B cell (primary cell): Measurements from ENCODE around the gene PATZ1. TPM values are rescaled to one million over a fixed set of nuclear protein-coding genes. Genes with fewer than 3 reads are reported as not detected.

Experiments used
- ATAC-seq: fragments of 200-7000 bp; cut with Tn5 transposase; one replicate; pipeline ENCODE4 v1.10.0; 2021; ENCODE audit warnings: low read depth, mild to moderate bottlenecking, moderate number of reproducible peaks, moderate library complexity
- CTCF ChIA-PET: fragments of 350-600 bp; sonication (Branson Sonifier 250); formaldehyde crosslinking; loops from one replicate; lab custom pipeline; 2021; ENCODE audit warnings: antibody characterized with exemption, inconsistent platforms; lab: Charles Lee
- POLR2A ChIA-PET: fragments of 350-600 bp; sonication (Branson Sonifier 250); formaldehyde crosslinking; loops from one replicate; lab custom pipeline; 2021; ENCODE audit warnings: antibody characterized with exemption; lab: Charles Lee
- DNase-seq: peaks from one replicate; pipeline ENCODE4 v3.0.0; 2013
- H2AFZ ChIP-seq: 2 replicates; pipeline ENCODE4 v1.6.1; 2012; ENCODE audit warnings: mild to moderate bottlenecking, low read depth, low read length; ENCODE audit not compliant: insufficient read depth, poor library complexity, severe bottlenecking
- H3K27ac ChIP-seq, 2 donors: 1 replicate in 1 of 2; 2 replicates in 1 of 2; pipeline ENCODE4 v1.5.1; 2012 to 2013; ENCODE audit warnings: low read length in 2 of 2, mild to moderate bottlenecking in 2 of 2, moderate library complexity in 1 of 2
- H3K27me3 ChIP-seq, 4 experiments: fragments of 200-600 bp in 1 of 4; sonication (generic) in 1 of 4; replicated peaks in 1 of 4; 1 replicate in 2 of 4; 2 replicates in 2 of 4; pipeline versions ENCODE4 v1.6.1 to v1.7.0; 2013 to 2016; ENCODE audit warnings: low read length in 3 of 4, mild to moderate bottlenecking in 2 of 4, mixed read lengths in 1 of 4, moderate library complexity in 1 of 4; ENCODE audit not compliant: insufficient read depth in 4 of 4, control insufficient read depth in 3 of 4; ENCODE audit errors: control extremely low read depth in 1 of 4
- H3K36me3 ChIP-seq, 2 experiments: replicated peaks in 1 of 2; 1 replicate in 1 of 2; 2 replicates in 1 of 2; pipeline versions ENCODE4 v1.6.1 to v1.7.1; 2013; ENCODE audit warnings: low read length in 1 of 2; ENCODE audit not compliant: insufficient read depth in 2 of 2, control insufficient read depth in 1 of 2; ENCODE audit errors: control extremely low read depth in 1 of 2, extremely low read depth in 1 of 2
- H3K4me1 ChIP-seq, 2 donors: fragments of 200-600 bp in 1 of 2; sonication (generic) in 1 of 2; 1 replicate in 1 of 2; 2 replicates in 1 of 2; pipeline versions ENCODE4 v1.5.1 to v1.6.1; 2013 to 2017; ENCODE audit warnings: low read length in 2 of 2; ENCODE audit not compliant: control insufficient read depth in 2 of 2, insufficient read depth in 2 of 2
- H3K4me2 ChIP-seq: replicated peaks from 2 replicates; pipeline ENCODE3; 2012; ENCODE audit warnings: mild to moderate bottlenecking, low read depth, low read length; ENCODE audit not compliant: poor library complexity, severe bottlenecking
- H3K4me3 ChIP-seq, 5 experiments: fragments of 200-600 bp in 1 of 5; sonication (generic) in 1 of 5; 1 replicate in 3 of 5; 2 replicates in 2 of 5; pipeline versions ENCODE4 v1.5.1 to v1.7.0; 2011 to 2016; ENCODE audit warnings: low read length in 4 of 5, mild to moderate bottlenecking in 4 of 5, low read depth in 2 of 5, control low read depth in 1 of 5, moderate library complexity in 1 of 5; ENCODE audit not compliant: insufficient read depth in 1 of 5; ENCODE audit errors: control extremely low read depth in 1 of 5, extremely low read depth in 1 of 5
- H3K79me2 ChIP-seq: fragments of 200-600 bp; sonication (generic); one replicate; pipeline ENCODE4 v1.6.0; 2016; ENCODE audit warnings: low read length; ENCODE audit not compliant: control insufficient read depth, insufficient read depth
- H3K9ac ChIP-seq: fragments of 200-600 bp; sonication (generic); 2 replicates; pipeline ENCODE4 v1.6.1; 2017; ENCODE audit warnings: mild to moderate bottlenecking, low read length, moderate library complexity
- H3K9me3 ChIP-seq, 3 donors: one replicate each; pipeline versions ENCODE4 v1.6.1 to v1.7.1; 2013; ENCODE audit warnings: low read length in 2 of 3; ENCODE audit not compliant: control insufficient read depth in 2 of 3, insufficient read depth in 1 of 3; ENCODE audit errors: control extremely low read depth in 1 of 3
- H4K20me1 ChIP-seq: 2 replicates; pipeline ENCODE4 v1.6.0; 2012; ENCODE audit warnings: mild to moderate bottlenecking, low read length; ENCODE audit not compliant: insufficient read depth, control insufficient read depth, poor library complexity, severe bottlenecking
- H3K27ac Mint-ChIP-seq: one replicate; pipeline ENCODE4 v1.8.0; 2021; ENCODE audit warnings: mixed read lengths
- H3K27me3 Mint-ChIP-seq: one replicate; pipeline ENCODE4 v1.8.0; 2021; ENCODE audit warnings: mixed read lengths
- H3K4me1 Mint-ChIP-seq: one replicate; pipeline ENCODE4 v1.8.0; 2021; ENCODE audit warnings: mixed read lengths
- H3K4me3 Mint-ChIP-seq: one replicate; pipeline ENCODE4 v1.8.0; 2021; ENCODE audit warnings: mixed read lengths
- H3K9me3 Mint-ChIP-seq: one replicate; pipeline ENCODE4 v1.8.0; 2022; ENCODE audit warnings: mixed read lengths; ENCODE audit not compliant: insufficient read depth
- EZH2 ChIP-seq: IDR thresholded peaks from 2 replicates; pipeline ENCODE4 v1.6.1; 2012; ENCODE audit warnings: borderline replicate concordance, low read depth, mild to moderate bottlenecking, moderate library complexity, low read length; ENCODE audit not compliant: insufficient read depth, poor library complexity, severe bottlenecking
- WGBS: methylation state at CpG from one replicate; pipeline ENCODE4 v1.1.5; 2013; ENCODE audit warnings: missing lambda C conversion rate; ENCODE audit not compliant: insufficient coverage; 5-methylcytosine and 5-hydroxymethylcytosine counted together
- intact Hi-C: fragments of 100-400 bp; cut with micrococcal nuclease; formaldehyde crosslinking; loops from one replicate; pipeline ENCODE4 v1.10.0; 2022
- polyA plus RNA-seq: library from polyadenylated mRNA; depleted of rRNA; stranded (reverse); fragments of >200 nt; gene quantifications from 2 replicates; pipeline ENCODE4 v1.2.3, GENCODE V29; 2012
- total RNA-seq, 2 donors: library from RNA; stranded (reverse); fragments of 120-200 nt in 1 of 2; gene quantifications; 1 replicate in 1 of 2; 2 replicates in 1 of 2; pipeline versions ENCODE4 v1.2.3 to v1.2.4, GENCODE V29; 2013 to 2022
- TF ChIP-seq, protein P1 (sequence below): fragments of 200-600 bp; IDR thresholded peaks from one replicate; pipeline ENCODE4 v1.8.0; 2022; ENCODE audit warnings: antibody characterized with exemption, mild to moderate bottlenecking

Gene PATZ1
- total and polyA plus RNA-seq, 2 donors (not counting 1 experiment from before 2014, with no cell fraction given) = 35.1 to 47.4 TPM

DNA sequence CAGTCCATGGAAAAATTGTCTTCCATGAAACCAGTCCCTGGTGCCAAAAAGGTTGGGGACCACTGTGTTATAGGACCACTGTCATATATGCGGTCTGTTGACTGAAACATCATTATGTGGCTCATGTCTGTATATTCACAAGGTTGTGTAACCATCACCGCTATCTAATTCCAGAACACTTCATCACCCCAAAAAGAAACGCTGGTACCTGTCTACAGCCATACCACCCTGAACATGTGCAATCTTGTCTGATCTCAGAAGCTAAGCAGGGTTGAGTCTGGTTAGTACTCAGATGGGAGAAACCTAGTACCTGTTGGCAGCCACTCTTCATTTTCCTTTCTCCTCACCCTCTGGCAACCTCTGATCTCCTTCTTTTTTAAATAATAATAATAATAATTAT is 41.0 kb downstream of the PATZ1 start:
- Histone ChIP-seq H3K9ac (no peak overlapping the region), H3K36me3 (no peaks in the 10 kb centered on the region), H4K20me1 (no peaks in the 10 kb centered on the region), H3K79me2 (no peaks in the 10 kb centered on the region), H2AFZ (no peak overlapping the region), H3K4me1 (peaks cover 6 to 10% of the 10 kb centered on the region in 2 donors), H3K27ac (no peak overlapping the region), H3K4me2 (no peak overlapping the region), H3K4me3 (no peak overlapping the region), H3K27me3 (no peaks in the 10 kb centered on the region), H3K9me3 (no peaks in the 10 kb centered on the region)
- DNase-seq (no peak), ATAC-seq (no peak)
- Mint-ChIP-seq H3K4me3 (no peak overlapping the region), H3K27ac (no peak overlapping the region), H3K4me1 (peaks cover 29% of the 10 kb centered on the region), H3K9me3 (no peaks in the 10 kb centered on the region), H3K27me3 (no peaks in the 10 kb centered on the region)
- 60% methylated on average over 1 of the region's 3 CpGs for WGBS
- POLR2A ChIA-PET = no interaction called here
- TF ChIP-seq, protein P1, sequence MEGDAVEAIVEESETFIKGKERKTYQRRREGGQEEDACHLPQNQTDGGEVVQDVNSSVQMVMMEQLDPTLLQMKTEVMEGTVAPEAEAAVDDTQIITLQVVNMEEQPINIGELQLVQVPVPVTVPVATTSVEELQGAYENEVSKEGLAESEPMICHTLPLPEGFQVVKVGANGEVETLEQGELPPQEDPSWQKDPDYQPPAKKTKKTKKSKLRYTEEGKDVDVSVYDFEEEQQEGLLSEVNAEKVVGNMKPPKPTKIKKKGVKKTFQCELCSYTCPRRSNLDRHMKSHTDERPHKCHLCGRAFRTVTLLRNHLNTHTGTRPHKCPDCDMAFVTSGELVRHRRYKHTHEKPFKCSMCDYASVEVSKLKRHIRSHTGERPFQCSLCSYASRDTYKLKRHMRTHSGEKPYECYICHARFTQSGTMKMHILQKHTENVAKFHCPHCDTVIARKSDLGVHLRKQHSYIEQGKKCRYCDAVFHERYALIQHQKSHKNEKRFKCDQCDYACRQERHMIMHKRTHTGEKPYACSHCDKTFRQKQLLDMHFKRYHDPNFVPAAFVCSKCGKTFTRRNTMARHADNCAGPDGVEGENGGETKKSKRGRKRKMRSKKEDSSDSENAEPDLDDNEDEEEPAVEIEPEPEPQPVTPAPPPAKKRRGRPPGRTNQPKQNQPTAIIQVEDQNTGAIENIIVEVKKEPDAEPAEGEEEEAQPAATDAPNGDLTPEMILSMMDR = no peak
- TF ChIP-seq EZH2 = no peak
- intact Hi-C loops = no loop called here
- CTCF ChIA-PET = interaction anchor here (18.7 kb wide), 1 partner anchor 8 kb away, joined by 208 read pairs; no protein-coding TSS in a partner anchor

DNA sequence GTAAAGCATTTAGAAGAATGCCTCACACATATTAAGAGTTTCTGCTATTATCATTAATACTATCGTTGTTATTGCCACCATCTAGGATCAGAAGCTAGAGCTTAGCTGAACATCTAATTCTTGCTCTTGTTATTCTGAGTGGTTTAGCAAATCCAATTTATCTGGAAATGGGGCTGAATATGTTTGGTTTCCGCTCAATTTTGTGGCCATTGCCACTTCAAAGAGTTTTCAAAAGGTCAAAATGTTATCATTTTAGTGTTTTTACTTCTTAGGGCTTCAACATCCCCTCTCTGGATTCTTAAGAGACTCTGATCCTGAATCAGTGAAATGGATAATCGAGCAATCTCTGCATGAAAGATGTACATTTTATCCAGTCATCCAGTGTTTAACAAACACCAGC is 43.6 kb downstream of the PATZ1 start:
- Mint-ChIP-seq H3K27me3 (no peaks in the 10 kb centered on the region), H3K4me1 (peaks cover 11% of the 10 kb centered on the region), H3K9me3 (no peaks in the 10 kb centered on the region), H3K4me3 (no peak overlapping the region), H3K27ac (no peak overlapping the region)
- Histone ChIP-seq H3K79me2 (no peaks in the 10 kb centered on the region), H3K4me1 (no peaks in the 10 kb centered on the region), H4K20me1 (no peaks in the 10 kb centered on the region), H3K27ac (no peak overlapping the region), H2AFZ (no peak overlapping the region), H3K4me2 (no peak overlapping the region), H3K9ac (no peak overlapping the region), H3K36me3 (no peaks in the 10 kb centered on the region), H3K27me3 (no peaks in the 10 kb centered on the region), H3K4me3 (no peak overlapping the region), H3K9me3 (no peaks in the 10 kb centered on the region)
- ATAC-seq = no peak
- WGBS = no CpG with 5 or more reads among the region's 3 CpGs
- intact Hi-C loops = no loop called here
- no peak for DNase-seq
- CTCF ChIA-PET = interaction anchor here (1.3 to 18.7 kb wide), 3 partner anchors 10 to 30 kb away, joined by 3 to 208 read pairs (median 3); no protein-coding TSS in a partner anchor
- POLR2A ChIA-PET = interaction anchor here (1.2 kb wide), 1 partner anchor 10 kb away, joined by 7 read pairs; the partner anchor contains the start of gene PIK3IP1
- no peak for TF ChIP-seq EZH2
- TF ChIP-seq, protein P1 = no peak
